ENCODE measurements around the gene OR2H2. TPM values are rescaled to one million over a fixed set of nuclear protein-coding genes. Genes with fewer than 3 reads are reported as not detected.

The OR2H2 gene
- total and polyA plus RNA-seq, 4 donors: not detected

DNA sequence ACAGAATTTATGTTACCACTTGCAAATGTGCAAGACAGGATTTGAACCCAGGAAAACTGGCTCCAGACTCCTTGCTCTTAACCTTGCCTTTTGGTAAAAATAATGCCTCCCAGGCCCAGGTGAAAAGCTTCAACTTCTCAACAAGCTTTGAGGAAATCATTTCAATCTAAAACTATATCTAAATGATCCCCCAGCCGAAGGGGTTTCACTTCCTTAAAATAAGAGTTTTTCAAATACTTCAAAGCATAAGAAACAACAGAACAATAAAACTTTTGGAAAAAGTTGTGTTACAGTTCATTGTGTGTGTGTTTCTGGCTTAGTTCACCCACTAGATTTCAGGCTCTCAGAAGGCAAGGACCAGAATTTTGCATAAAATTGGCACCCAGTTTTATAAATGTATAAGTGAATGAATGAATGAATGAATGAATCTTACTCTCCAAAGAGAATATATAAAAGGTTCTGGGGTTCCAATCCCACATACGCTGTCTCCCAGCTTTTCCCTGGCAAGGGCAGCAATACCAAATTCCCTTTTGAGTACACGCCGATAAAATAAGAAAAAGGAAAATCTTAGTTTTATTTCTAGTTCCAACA is 5.4 kb downstream of the OR2H2 start:
- Histone ChIP-seq H3K27ac (ENCODE audit: low read depth in 1 of 2, low read length in 1 of 2) (no peak overlapping the region), H3K9me3 (ENCODE audit: control insufficient read depth in 4 of 4, insufficient read depth in 3 of 4, low read length in 3 of 4) (no peaks in the 10 kb centered on the region), H3K4me1 (ENCODE audit: control insufficient read depth in 5 of 5, insufficient read depth in 5 of 5, low read length in 5 of 5) (peaks cover 0 to 7% (median 0%) of the 10 kb centered on the region in 5 donors), H3K36me3 (ENCODE audit: control insufficient read depth in 4 of 4, insufficient read depth in 4 of 4, low read length in 4 of 4) (no peaks in the 10 kb centered on the region), H3K27me3 (ENCODE audit: control insufficient read depth in 3 of 3, insufficient read depth in 3 of 3, low read length in 2 of 3) (no peaks in the 10 kb centered on the region), H3K9ac (ENCODE audit: insufficient read depth in 1 of 2, low read length in 2 of 2) (no peak overlapping the region), H3K4me3 (no peak overlapping the region)
- DNase-seq: no peak
- no peak for ATAC-seq (ENCODE audit: insufficient read depth, low FRiP score)
- TF ChIP-seq, protein P1, sequence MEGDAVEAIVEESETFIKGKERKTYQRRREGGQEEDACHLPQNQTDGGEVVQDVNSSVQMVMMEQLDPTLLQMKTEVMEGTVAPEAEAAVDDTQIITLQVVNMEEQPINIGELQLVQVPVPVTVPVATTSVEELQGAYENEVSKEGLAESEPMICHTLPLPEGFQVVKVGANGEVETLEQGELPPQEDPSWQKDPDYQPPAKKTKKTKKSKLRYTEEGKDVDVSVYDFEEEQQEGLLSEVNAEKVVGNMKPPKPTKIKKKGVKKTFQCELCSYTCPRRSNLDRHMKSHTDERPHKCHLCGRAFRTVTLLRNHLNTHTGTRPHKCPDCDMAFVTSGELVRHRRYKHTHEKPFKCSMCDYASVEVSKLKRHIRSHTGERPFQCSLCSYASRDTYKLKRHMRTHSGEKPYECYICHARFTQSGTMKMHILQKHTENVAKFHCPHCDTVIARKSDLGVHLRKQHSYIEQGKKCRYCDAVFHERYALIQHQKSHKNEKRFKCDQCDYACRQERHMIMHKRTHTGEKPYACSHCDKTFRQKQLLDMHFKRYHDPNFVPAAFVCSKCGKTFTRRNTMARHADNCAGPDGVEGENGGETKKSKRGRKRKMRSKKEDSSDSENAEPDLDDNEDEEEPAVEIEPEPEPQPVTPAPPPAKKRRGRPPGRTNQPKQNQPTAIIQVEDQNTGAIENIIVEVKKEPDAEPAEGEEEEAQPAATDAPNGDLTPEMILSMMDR (IDR thresholded peaks at IDR 0.05; ENCODE audit: control extremely low read depth, extremely low read depth): no peak
- WGBS, 2 donors: 79 to 89% methylated on average over 4 of the region's 4 CpGs

DNA sequence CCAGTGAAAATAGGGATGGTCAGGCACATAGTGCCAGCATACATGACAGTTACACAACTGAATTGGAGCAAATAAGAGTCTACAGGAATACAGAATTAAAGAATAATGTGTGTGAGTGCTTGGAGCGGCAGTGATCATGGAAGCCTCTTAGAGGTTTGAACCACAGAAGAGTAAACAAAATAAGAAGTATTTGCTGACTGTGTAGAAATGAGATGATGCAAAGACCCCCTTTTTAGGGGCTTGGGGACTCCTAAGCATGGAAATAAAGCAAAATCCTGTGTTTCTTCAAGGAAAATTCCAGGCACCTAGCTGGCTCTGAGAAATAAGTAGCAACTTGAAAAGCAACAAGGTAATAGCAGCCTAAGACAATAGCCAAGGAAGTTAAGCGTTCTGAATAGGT is 6.8 kb downstream of the OR2H2 start:
- DNase-seq (no peak), ATAC-seq (ENCODE audit: insufficient read depth, low FRiP score) (no peak)
- H3K9ac ChIP-seq (ENCODE audit: insufficient read depth in 1 of 2, low read length in 2 of 2): no peak overlapping the region
- WGBS, 2 donors: 75 to 84% methylated on average over 2 of the region's 2 CpGs
- H3K27ac ChIP-seq (ENCODE audit: low read depth in 1 of 2, low read length in 1 of 2): no peak overlapping the region
- no peak overlapping the region for H3K4me3 ChIP-seq
- TF ChIP-seq, protein P1 (IDR thresholded peaks at IDR 0.05; ENCODE audit: control extremely low read depth, extremely low read depth): no peak
- no peaks in the 10 kb centered on the region for H3K27me3 ChIP-seq (ENCODE audit: control insufficient read depth in 3 of 3, insufficient read depth in 3 of 3, low read length in 2 of 3)
- no peaks in the 10 kb centered on the region for H3K36me3 ChIP-seq (ENCODE audit: control insufficient read depth in 4 of 4, insufficient read depth in 4 of 4, low read length in 4 of 4)
- no peaks in the 10 kb centered on the region for H3K9me3 ChIP-seq (ENCODE audit: control insufficient read depth in 4 of 4, insufficient read depth in 3 of 4, low read length in 3 of 4)
- peaks cover 0 to 7% (median 0%) of the 10 kb centered on the region in 5 donors for H3K4me1 ChIP-seq (ENCODE audit: control insufficient read depth in 5 of 5, insufficient read depth in 5 of 5, low read length in 5 of 5)

- H3K27me3 ChIP-seq (ENCODE audit: control insufficient read depth in 3 of 3, insufficient read depth in 3 of 3, low read length in 2 of 3): no peaks in the 10 kb centered on the region
- no peaks in the 10 kb centered on the region for H3K36me3 ChIP-seq (ENCODE audit: control insufficient read depth in 4 of 4, insufficient read depth in 4 of 4, low read length in 4 of 4)
- WGBS, 2 donors: 30 to 34% methylated on average over 4 of the region's 4 CpGs
- peaks cover 0 to 7% (median 0%) of the 10 kb centered on the region in 5 donors for H3K4me1 ChIP-seq (ENCODE audit: control insufficient read depth in 5 of 5, insufficient read depth in 5 of 5, low read length in 5 of 5)
- no peak overlapping the region for H3K9ac ChIP-seq (ENCODE audit: insufficient read depth in 1 of 2, low read length in 2 of 2)
- H3K4me3 ChIP-seq: no peak overlapping the region
- no peak overlapping the region for H3K27ac ChIP-seq (ENCODE audit: low read depth in 1 of 2, low read length in 1 of 2)
- no peak for DNase-seq
- ATAC-seq (ENCODE audit: insufficient read depth, low FRiP score): no peak
- TF ChIP-seq, protein P1 (IDR thresholded peaks at IDR 0.05; ENCODE audit: control extremely low read depth, extremely low read depth): no peak
- no peaks in the 10 kb centered on the region for H3K9me3 ChIP-seq (ENCODE audit: control insufficient read depth in 4 of 4, insufficient read depth in 3 of 4, low read length in 3 of 4)
Measured at GRCh38 chr6:29593199-29593855, 8.4 kb downstream of the OR2H2 start.
